Endothelial cell (in vitro differentiated cells): ENCODE results near the gene PRR16. TPM values are rescaled to one million over a fixed set of nuclear protein-coding genes. Genes with fewer than 3 reads are reported as not detected.

Experiments used
- DNase-seq: peaks from one replicate; pipeline ENCODE4 v3.0.0; 2021; ENCODE audit warnings: low spot score
- H3K27ac Mint-ChIP-seq: one replicate; pipeline ENCODE4 v1.8.0; 2021; ENCODE audit warnings: mixed read lengths, inconsistent platforms; ENCODE audit not compliant: unreplicated experiment
- H3K27me3 Mint-ChIP-seq: one replicate; pipeline ENCODE4 v1.8.0; 2021; ENCODE audit warnings: mild to moderate bottlenecking, moderate library complexity, mixed read lengths, inconsistent platforms; ENCODE audit not compliant: unreplicated experiment
- H3K36me3 Mint-ChIP-seq: one replicate; pipeline ENCODE4 v1.8.0; 2021; ENCODE audit warnings: mild to moderate bottlenecking, low read depth, mixed read lengths, inconsistent platforms; ENCODE audit not compliant: unreplicated experiment
- H3K4me1 Mint-ChIP-seq: one replicate; pipeline ENCODE4 v1.8.0; 2021; ENCODE audit warnings: mild to moderate bottlenecking, mixed read lengths, inconsistent platforms; ENCODE audit not compliant: unreplicated experiment
- H3K4me3 Mint-ChIP-seq: one replicate; pipeline ENCODE4 v1.8.0; 2021; ENCODE audit warnings: mild to moderate bottlenecking, mixed read lengths, inconsistent platforms; ENCODE audit not compliant: unreplicated experiment
- H3K9me3 Mint-ChIP-seq: one replicate; pipeline ENCODE4 v1.8.0; 2021; ENCODE audit warnings: mixed read lengths, inconsistent platforms; ENCODE audit not compliant: unreplicated experiment
- total RNA-seq: library from RNA; stranded (reverse); fragmentation: NEBNext Ultra II Directional; extraction: Animal tissue kit (Norgen Biotek cat#: 25700); gene quantifications from one replicate; pipeline ENCODE4 v1.2.1, GENCODE V29; 2021; ENCODE audit not compliant: unreplicated experiment
- TF ChIP-seq, protein P1 (sequence below): fragments of 200-600 bp; sonication (generic); IDR thresholded peaks from one replicate; pipeline ENCODE4 v1.5.0; 2021; ENCODE audit warnings: antibody characterized with exemption; ENCODE audit not compliant: unreplicated experiment

PRR16 gene
- total RNA-seq, 1 donor from 2014 or later = not detected

DNA sequence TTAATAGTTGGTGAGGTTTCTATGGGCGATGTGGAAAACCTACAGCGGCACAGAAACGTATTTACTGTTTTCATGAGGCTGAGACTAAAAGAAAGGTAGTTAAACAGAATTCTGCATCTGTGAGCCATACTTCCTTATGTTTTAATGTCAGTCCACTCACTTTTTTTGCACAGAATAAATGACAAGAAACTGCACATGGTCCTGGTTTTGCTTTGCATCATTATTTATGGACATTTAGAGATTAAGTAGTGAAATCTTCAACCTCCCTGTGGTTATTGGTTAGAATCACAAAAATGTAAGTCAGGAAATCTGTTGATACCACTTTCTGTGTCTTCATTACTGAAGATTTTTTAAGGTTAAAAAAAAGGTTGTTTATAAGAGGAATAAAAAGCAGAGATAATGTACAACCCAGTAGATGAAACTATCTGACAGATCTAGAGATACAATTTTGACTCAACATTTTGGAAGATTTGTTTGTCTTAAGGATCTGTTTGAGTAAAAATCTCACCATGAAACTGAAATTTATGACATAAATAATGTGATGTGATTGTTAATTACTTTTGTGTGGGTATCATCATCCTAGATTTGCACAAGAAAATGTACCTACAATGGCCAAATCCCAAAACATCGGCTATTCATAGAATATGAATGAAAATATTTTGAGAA, 2.4 kb downstream of the PRR16 start:
- no peaks in the 10 kb centered on the region for H3K9me3 Mint-ChIP-seq
- peaks cover 11% of the 10 kb centered on the region for H3K27me3 Mint-ChIP-seq
- peak overlapping the region; percentile 87 for H3K4me3 Mint-ChIP-seq
- H3K27ac Mint-ChIP-seq = no peak overlapping the region
- peaks cover 3% of the 10 kb centered on the region for H3K36me3 Mint-ChIP-seq
- H3K4me1 Mint-ChIP-seq = peaks cover 5% of the 10 kb centered on the region
- DNase-seq = no peak
- TF ChIP-seq, protein P1, sequence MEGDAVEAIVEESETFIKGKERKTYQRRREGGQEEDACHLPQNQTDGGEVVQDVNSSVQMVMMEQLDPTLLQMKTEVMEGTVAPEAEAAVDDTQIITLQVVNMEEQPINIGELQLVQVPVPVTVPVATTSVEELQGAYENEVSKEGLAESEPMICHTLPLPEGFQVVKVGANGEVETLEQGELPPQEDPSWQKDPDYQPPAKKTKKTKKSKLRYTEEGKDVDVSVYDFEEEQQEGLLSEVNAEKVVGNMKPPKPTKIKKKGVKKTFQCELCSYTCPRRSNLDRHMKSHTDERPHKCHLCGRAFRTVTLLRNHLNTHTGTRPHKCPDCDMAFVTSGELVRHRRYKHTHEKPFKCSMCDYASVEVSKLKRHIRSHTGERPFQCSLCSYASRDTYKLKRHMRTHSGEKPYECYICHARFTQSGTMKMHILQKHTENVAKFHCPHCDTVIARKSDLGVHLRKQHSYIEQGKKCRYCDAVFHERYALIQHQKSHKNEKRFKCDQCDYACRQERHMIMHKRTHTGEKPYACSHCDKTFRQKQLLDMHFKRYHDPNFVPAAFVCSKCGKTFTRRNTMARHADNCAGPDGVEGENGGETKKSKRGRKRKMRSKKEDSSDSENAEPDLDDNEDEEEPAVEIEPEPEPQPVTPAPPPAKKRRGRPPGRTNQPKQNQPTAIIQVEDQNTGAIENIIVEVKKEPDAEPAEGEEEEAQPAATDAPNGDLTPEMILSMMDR = no peak

DNA sequence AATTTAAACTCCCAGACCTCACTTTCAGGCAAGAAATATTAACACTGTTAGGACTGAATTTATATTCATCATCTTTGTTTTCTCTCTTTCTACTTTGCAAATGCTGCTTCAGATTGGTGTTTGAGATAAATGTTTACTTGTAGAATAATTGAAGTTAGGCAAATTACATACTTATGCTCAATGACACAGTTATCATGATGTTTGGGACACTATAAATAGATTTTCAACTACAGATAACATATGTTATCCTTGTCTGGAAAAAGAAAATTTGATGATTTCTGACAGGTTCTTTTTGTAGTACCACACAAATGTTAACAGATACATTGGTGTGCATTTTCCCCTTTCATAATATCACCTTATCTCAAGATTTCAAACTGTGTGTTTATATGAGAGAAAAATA, 7.9 kb downstream of the PRR16 start:
- no peak overlapping the region for H3K4me3 Mint-ChIP-seq
- H3K27ac Mint-ChIP-seq = no peak overlapping the region
- no peaks in the 10 kb centered on the region for H3K4me1 Mint-ChIP-seq
- TF ChIP-seq, protein P1 = no peak
- no peaks in the 10 kb centered on the region for H3K36me3 Mint-ChIP-seq
- DNase-seq = no peak
- no peaks in the 10 kb centered on the region for H3K9me3 Mint-ChIP-seq
- H3K27me3 Mint-ChIP-seq = no peaks in the 10 kb centered on the region

DNA sequence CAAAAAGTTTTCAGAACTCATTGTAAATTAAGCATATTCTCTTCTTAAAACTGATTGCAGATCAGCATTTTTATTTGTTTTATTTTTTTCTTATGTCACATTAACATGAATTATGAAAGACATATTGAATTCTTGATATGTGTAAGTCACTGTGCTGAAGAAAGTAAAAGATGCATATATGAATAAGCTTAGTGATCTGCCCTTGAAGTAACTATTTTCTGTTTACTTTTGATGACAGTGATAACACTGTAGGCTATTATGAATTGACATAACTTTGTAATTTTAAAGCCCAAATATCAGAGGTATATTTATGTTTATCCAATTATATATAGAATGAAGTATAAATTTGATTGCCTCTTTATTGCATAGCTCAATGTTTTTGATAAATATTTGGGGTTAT, 8.8 kb downstream of the PRR16 start:
- Mint-ChIP-seq H3K9me3 (no peaks in the 10 kb centered on the region), H3K36me3 (no peaks in the 10 kb centered on the region), H3K27ac (no peak overlapping the region), H3K4me1 (no peaks in the 10 kb centered on the region), H3K4me3 (no peak overlapping the region), H3K27me3 (no peaks in the 10 kb centered on the region)
- TF ChIP-seq, protein P1 = no peak
- no peak for DNase-seq

- Mint-ChIP-seq H3K9me3 (no peaks in the 10 kb centered on the region), H3K27ac (no peak overlapping the region), H3K36me3 (no peaks in the 10 kb centered on the region), H3K4me1 (no peaks in the 10 kb centered on the region), H3K4me3 (no peak overlapping the region), H3K27me3 (no peaks in the 10 kb centered on the region)
- TF ChIP-seq, protein P1 = no peak
- DNase-seq = no peak
These were observed 9.2 kb downstream of the PRR16 start for GRCh38 chr5:120473332-120473731.

DNA sequence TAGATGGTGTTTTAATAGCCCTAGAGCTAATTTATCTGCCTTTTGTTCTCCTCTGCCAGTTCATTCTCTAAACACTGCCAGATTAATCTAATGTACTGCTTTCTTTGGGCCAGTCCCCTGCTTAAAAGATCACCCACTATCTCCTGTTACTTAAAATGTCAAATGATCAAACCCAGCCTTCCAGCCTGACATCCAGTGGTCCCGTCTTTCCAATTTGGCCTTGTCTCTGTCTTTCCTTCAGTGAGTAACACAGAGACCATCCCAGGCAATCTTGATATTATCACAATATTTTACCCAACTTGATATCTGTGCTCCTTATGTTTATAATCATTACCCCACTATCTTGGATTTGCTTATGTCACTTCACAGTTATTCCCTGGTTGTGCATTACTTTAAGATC, 12.0 kb downstream of the PRR16 start:
- TF ChIP-seq, protein P1 = no peak
- Mint-ChIP-seq H3K4me1 (no peaks in the 10 kb centered on the region), H3K9me3 (no peaks in the 10 kb centered on the region), H3K27ac (no peak overlapping the region), H3K27me3 (no peaks in the 10 kb centered on the region), H3K36me3 (no peaks in the 10 kb centered on the region), H3K4me3 (no peak overlapping the region)
- no peak for DNase-seq
